ENCODE results near the gene SERPINA4. TPM values are rescaled to one million over a fixed set of nuclear protein-coding genes. Genes with fewer than 3 reads are reported as not detected.

SERPINA4 gene
- total RNA-seq, 3 donors from 2014 or later (not counting 1 experiment from before 2014, with no cell fraction given), result not detected

DNA sequence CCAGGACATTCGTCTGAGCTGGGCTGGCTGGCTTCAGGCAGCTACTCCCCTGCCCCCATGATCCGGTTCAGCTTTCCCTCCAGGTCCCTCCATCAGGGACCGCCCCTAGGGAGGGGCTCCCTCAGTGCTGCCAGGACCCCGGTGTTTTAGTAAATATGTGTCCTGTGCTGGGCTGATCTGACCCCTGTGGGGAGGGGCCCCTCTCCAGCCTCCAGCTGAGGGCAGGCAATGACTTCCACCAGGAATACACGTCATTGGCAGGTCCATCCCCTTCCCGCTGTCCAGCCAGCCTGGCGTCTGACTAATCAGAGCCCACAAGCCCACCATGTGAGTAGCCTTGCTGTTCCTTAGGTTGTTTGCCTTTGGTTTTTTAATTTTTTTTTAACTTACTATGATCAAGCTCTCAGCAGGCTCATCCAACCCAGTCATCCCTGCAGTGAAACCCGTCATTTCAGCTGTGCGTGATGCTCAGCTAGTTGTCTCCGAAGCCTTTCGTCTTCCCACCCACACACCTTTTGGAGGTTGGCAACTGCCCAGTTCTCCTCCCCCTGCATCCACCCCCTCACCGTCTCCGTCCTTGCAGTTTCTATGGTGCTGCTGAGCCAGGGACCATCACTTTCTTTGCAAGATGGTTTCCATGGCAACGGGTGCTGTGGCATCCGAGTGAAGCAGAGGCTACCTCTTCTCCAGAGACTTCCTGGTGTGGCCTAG is 16.0 kb upstream of the SERPINA4 start:
- Histone ChIP-seq H3K4me1 (ENCODE audit: control insufficient read depth, insufficient read depth, low read length) (no peaks in the 10 kb centered on the region), H3K27me3 (ENCODE audit: control insufficient read depth, insufficient read depth, low read length) (peaks cover 4% of the 10 kb centered on the region), H3K4me3 (ENCODE audit: low read length) (no peak overlapping the region), H3K27ac (ENCODE audit: low read length) (no peak overlapping the region), H3K36me3 (ENCODE audit: control insufficient read depth, insufficient read depth, low read length) (no peaks in the 10 kb centered on the region), H3K9me3 (ENCODE audit: control insufficient read depth, insufficient read depth, low read length) (no peaks in the 10 kb centered on the region)
- no peak overlapping the region for H3K27ac Mint-ChIP-seq
- H3K9me3 Mint-ChIP-seq, result no peaks in the 10 kb centered on the region
- ATAC-seq (no peak), DNase-seq (no peak)
- intact Hi-C loops (cut with micrococcal nuclease), result no loop called here
- no peaks in the 10 kb centered on the region for H3K36me3 Mint-ChIP-seq
- no peak overlapping the region for H3K4me3 Mint-ChIP-seq
- TF ChIP-seq, protein P1, sequence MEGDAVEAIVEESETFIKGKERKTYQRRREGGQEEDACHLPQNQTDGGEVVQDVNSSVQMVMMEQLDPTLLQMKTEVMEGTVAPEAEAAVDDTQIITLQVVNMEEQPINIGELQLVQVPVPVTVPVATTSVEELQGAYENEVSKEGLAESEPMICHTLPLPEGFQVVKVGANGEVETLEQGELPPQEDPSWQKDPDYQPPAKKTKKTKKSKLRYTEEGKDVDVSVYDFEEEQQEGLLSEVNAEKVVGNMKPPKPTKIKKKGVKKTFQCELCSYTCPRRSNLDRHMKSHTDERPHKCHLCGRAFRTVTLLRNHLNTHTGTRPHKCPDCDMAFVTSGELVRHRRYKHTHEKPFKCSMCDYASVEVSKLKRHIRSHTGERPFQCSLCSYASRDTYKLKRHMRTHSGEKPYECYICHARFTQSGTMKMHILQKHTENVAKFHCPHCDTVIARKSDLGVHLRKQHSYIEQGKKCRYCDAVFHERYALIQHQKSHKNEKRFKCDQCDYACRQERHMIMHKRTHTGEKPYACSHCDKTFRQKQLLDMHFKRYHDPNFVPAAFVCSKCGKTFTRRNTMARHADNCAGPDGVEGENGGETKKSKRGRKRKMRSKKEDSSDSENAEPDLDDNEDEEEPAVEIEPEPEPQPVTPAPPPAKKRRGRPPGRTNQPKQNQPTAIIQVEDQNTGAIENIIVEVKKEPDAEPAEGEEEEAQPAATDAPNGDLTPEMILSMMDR (IDR thresholded peaks at IDR 0.05), result no peak
- WGBS (ENCODE audit: insufficient coverage), result 75% methylated on average over 15 of the region's 15 CpGs
- H3K4me1 Mint-ChIP-seq, result no peaks in the 10 kb centered on the region
- H3K27me3 Mint-ChIP-seq (ENCODE audit: low read depth in 2 of 2), result peaks cover 3 to 7% of the 10 kb centered on the region in 2 donors

DNA sequence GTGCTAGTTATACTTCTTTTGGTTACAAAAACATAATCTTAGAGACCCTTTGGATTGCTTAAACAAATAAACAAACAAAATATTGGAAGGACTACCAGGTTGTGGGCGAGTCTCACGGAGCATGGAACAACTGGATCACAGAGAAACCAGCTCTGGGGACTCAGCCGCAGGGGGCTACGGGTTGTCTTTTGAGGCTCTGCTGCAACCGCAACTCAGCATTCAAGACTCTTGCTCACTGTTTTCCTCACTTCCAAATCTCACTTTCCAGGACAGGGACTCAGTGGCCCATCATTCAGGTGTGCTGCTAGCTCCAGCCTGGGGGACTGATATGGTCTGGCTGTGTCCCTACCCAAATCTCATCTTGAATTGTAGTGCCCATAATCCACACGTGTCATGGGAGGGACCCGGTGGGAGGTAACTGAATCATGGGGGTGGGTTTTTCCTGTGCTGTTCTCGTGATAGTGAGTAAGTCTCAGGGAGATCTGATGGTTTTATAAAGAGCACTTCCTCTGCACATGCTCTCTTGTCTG is 14.0 kb upstream of the SERPINA4 start:
- WGBS (ENCODE audit: insufficient coverage), result 86% methylated on average over 7 of the region's 8 CpGs
- no peaks in the 10 kb centered on the region for H3K9me3 Mint-ChIP-seq

DNA sequence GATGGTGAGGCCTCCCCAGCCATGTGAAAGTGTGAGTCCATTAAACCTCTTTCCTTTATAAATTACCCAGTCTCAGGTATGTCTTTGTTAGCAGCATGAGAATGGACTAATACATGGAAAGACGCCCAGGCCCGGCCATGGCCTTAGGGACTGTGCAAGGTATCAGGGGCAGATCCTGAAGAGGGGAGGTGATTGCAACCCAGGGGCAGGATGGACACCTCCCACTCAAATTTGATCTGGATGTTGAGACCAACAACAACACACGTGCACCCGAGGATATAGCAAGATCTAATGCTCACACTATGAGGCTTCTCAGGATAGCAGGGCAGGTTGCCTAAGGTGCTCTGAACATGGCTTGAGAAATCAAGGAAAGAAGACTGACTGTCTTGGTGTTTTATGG is 13.5 kb upstream of the SERPINA4 start:
- peaks cover 0 to 14% of the 10 kb centered on the region in 2 donors for H3K27me3 Mint-ChIP-seq (ENCODE audit: low read depth in 2 of 2)
- H3K27ac ChIP-seq (ENCODE audit: low read length), result no peak overlapping the region
- H3K4me1 ChIP-seq (ENCODE audit: control insufficient read depth, insufficient read depth, low read length), result no peaks in the 10 kb centered on the region
- H3K4me3 ChIP-seq (ENCODE audit: low read length), result no peak overlapping the region
- DNase-seq, result no peak
- WGBS (ENCODE audit: insufficient coverage), result 75% methylated on average over 4 of the region's 4 CpGs
- H3K9me3 ChIP-seq (ENCODE audit: control insufficient read depth, insufficient read depth, low read length), result no peaks in the 10 kb centered on the region
- H3K36me3 Mint-ChIP-seq, result no peaks in the 10 kb centered on the region
- ATAC-seq, result no peak
- H3K36me3 ChIP-seq (ENCODE audit: control insufficient read depth, insufficient read depth, low read length), result no peaks in the 10 kb centered on the region
- no peaks in the 10 kb centered on the region for H3K4me1 Mint-ChIP-seq
- no peak overlapping the region for H3K27ac Mint-ChIP-seq
- TF ChIP-seq, protein P1 (IDR thresholded peaks at IDR 0.05), result no peak
- no peaks in the 10 kb centered on the region for H3K9me3 Mint-ChIP-seq
- intact Hi-C loops (cut with micrococcal nuclease), result no loop called here
- H3K27me3 ChIP-seq (ENCODE audit: control insufficient read depth, insufficient read depth, low read length), result peaks cover 4% of the 10 kb centered on the region
- H3K4me3 Mint-ChIP-seq, result no peak overlapping the region

More for the DNA sequence above, 14.0 kb upstream of the SERPINA4 start:
- no peaks in the 10 kb centered on the region for H3K36me3 ChIP-seq (ENCODE audit: control insufficient read depth, insufficient read depth, low read length)
- H3K27ac ChIP-seq (ENCODE audit: low read length), result no peak overlapping the region
- Mint-ChIP-seq H3K4me1 (no peaks in the 10 kb centered on the region), H3K36me3 (no peaks in the 10 kb centered on the region), H3K4me3 (no peak overlapping the region), H3K27ac (no peak overlapping the region), H3K27me3 (ENCODE audit: low read depth in 2 of 2) (peaks cover 0 to 9% of the 10 kb centered on the region in 2 donors)
- no peaks in the 10 kb centered on the region for H3K9me3 ChIP-seq (ENCODE audit: control insufficient read depth, insufficient read depth, low read length)
- DNase-seq (no peak), ATAC-seq (no peak)
- TF ChIP-seq, protein P1 (IDR thresholded peaks at IDR 0.05), result no peak
- H3K27me3 ChIP-seq (ENCODE audit: control insufficient read depth, insufficient read depth, low read length), result peaks cover 4% of the 10 kb centered on the region
- intact Hi-C loops (cut with micrococcal nuclease), result no loop called here
- H3K4me3 ChIP-seq (ENCODE audit: low read length), result no peak overlapping the region
- H3K4me1 ChIP-seq (ENCODE audit: control insufficient read depth, insufficient read depth, low read length), result no peaks in the 10 kb centered on the region

Measured in natural killer cell (primary cell).